Breast epithelium (tissue), 4 donors: Measurements from ENCODE around the gene GJE1. TPM values are rescaled to one million over a fixed set of nuclear protein-coding genes. Genes with fewer than 3 reads are reported as not detected.
"Not testable (repeated sequence)": the region's sequence is repeated elsewhere in the genome, so short reads cannot be mapped to it uniquely, and the experiment has no call there.

Experiments used
- DNase-seq, 2 donors: peaks; one replicate each; pipeline ENCODE4 v3.0.0-alpha.2; 2019; ENCODE audit warnings: low spot score in 2 of 2
- H3K27ac ChIP-seq, 2 donors: fragments of 200-600 bp; sonication (generic) in 1 of 2; one replicate each; pipeline ENCODE4 v1.5.1; 2016 to 2019; ENCODE audit warnings: mild to moderate bottlenecking in 1 of 2
- H3K27me3 ChIP-seq, 2 donors: fragments of 200-600 bp; sonication (generic) in 1 of 2; one replicate each; pipeline versions ENCODE4 v1.5.1 to v1.6.0; 2017 to 2019; ENCODE audit warnings: control low read depth in 1 of 2, mild to moderate bottlenecking in 1 of 2
- H3K36me3 ChIP-seq: fragments of 200-600 bp; one replicate; pipeline ENCODE4 v1.5.1; 2019
- H3K4me1 ChIP-seq, 2 donors: fragments of 200-600 bp; sonication (generic); one replicate each; pipeline ENCODE4 v1.5.1; 2016 to 2019; ENCODE audit warnings: control low read depth in 1 of 2
- H3K4me3 ChIP-seq, 3 donors: fragments of 200-600 bp; sonication (generic); 1 replicate in 2 of 3; 2 replicates in 1 of 3; pipeline ENCODE4 v1.5.1; 2016 to 2019; ENCODE audit warnings: mild to moderate bottlenecking in 3 of 3, moderate library complexity in 2 of 3
- H3K9me3 ChIP-seq, 2 donors: fragments of 200-600 bp; sonication (generic) in 1 of 2; one replicate each; pipeline ENCODE4 v1.5.1; 2016 to 2019; ENCODE audit warnings: control low read depth in 1 of 2
- CTCF ChIP-seq, 3 donors: fragments of 450-650 bp; IDR thresholded peaks; one replicate each; pipeline ENCODE4 v1.5.1; 2016 to 2017; ENCODE audit warnings: antibody characterized with exemption in 3 of 3, mild to moderate bottlenecking in 3 of 3, moderate library complexity in 3 of 3
- POLR2A ChIP-seq: fragments of 450-650 bp; IDR thresholded peaks from one replicate; pipeline ENCODE4 v1.6.1; 2016; ENCODE audit warnings: antibody characterized with exemption, mild to moderate bottlenecking, moderate library complexity
- POLR2AphosphoS5 ChIP-seq, 3 donors: sonication (generic); formaldehyde crosslinking; IDR thresholded peaks; one replicate each; pipeline ENCODE4 v1.6.1; 2017; ENCODE audit warnings: antibody characterized with exemption in 3 of 3
- intact Hi-C: fragments of 100-400 bp; cut with DNase I; formaldehyde crosslinking; loops from one replicate; pipeline ENCODE4 v1.15.1; 2023; ENCODE audit warnings: low total_unique reads
- total RNA-seq, 3 donors: library from RNA; depleted of rRNA; stranded (reverse); fragments of >200 nt; gene quantifications; one replicate each; pipeline ENCODE4 v1.1.0, GENCODE V29; 2016

Gene GJE1
- total RNA-seq, 3 donors from 2014 or later = not detected

- no peak overlapping the region for H3K4me3 ChIP-seq
- DNase-seq = no peak
- TF ChIP-seq CTCF (IDR thresholded peaks at IDR 0.05) (no peak), POLR2AphosphoS5 (IDR thresholded peaks at IDR 0.05) (no peak), POLR2A (no peak)
- no peaks in the 10 kb centered on the region for H3K4me1 ChIP-seq
- H3K27ac ChIP-seq = no peak overlapping the region
- intact Hi-C loops = no loop called here
- no peaks in the 10 kb centered on the region for H3K27me3 ChIP-seq
- H3K36me3 ChIP-seq = no peaks in the 10 kb centered on the region
- no peaks in the 10 kb centered on the region for H3K9me3 ChIP-seq
Observed at GRCh38 chr6:142138876-142139275, 6.2 kb downstream of the GJE1 start.

GRCh38 chr6:142141531-142141930, 8.8 kb downstream of the GJE1 start:
- H3K36me3 ChIP-seq, H3K4me1 ChIP-seq, H3K9me3 ChIP-seq, DNase-seq, intact Hi-C loops, H3K27ac ChIP-seq, H3K4me3 ChIP-seq, H3K27me3 ChIP-seq: not testable (repeated sequence)

GRCh38 chr6:142146828-142147662, 14.3 kb downstream of the GJE1 start, which contains the start of the genes NMBR and VTA1:
Gene NMBR, minus strand, starts transcription at chr6:142147122. Its CDS starts 58,464 bp downstream, at chr6:142088658.
Gene VTA1, plus strand, starts transcription at chr6:142147263. Its CDS starts 25 bp downstream, at chr6:142147288.
- intact Hi-C loops = no loop called here
- peak within 1 kb of the TSS; percentile 78 to 86 (median 83) for H3K4me3 ChIP-seq
- H3K27ac ChIP-seq = peak within 1 kb of the TSS; percentile 75 to 79
- peak; percentile 66 to 94 (median 81) for TF ChIP-seq CTCF (IDR thresholded peaks at IDR 0.05)
- no peak for TF ChIP-seq POLR2A
- TF ChIP-seq POLR2AphosphoS5 (IDR thresholded peaks at IDR 0.05) = peak; percentile 88 to 94 (median 92)
- no peaks in the 10 kb centered on the region for H3K27me3 ChIP-seq
- H3K4me1 ChIP-seq = peaks cover 0 to 11% of the 10 kb centered on the region in 2 donors
- no peaks in the 10 kb centered on the region for H3K36me3 ChIP-seq
- H3K9me3 ChIP-seq = no peaks in the 10 kb centered on the region
- peak; percentile 93 to 94 for DNase-seq

DNA sequence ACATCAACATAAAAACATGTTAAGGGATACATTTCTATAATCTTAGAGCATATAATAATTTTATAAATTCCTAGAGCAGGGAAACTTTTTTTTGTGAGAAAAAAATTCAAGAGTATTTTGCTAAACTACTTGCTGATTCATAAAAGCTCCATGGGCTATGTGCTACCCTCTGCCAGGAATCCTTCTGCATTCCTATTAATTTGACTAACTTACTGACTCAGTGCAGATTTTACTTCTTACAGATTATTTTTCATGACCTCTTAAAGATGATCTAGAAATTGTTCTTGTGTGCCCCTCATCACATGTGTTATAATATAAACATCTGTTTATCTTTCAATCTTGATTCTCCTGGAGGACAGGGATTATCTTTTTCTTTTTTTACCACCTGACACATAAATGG, 20.0 kb downstream of the GJE1 start:
- Histone ChIP-seq H3K4me1 (peaks cover 0 to 11% of the 10 kb centered on the region in 2 donors), H3K27me3 (no peaks in the 10 kb centered on the region), H3K27ac (no peak overlapping the region), H3K36me3 (no peaks in the 10 kb centered on the region), H3K9me3 (no peaks in the 10 kb centered on the region), H3K4me3 (no peak overlapping the region)
- TF ChIP-seq CTCF (IDR thresholded peaks at IDR 0.05) (no peak), POLR2A (no peak), POLR2AphosphoS5 (IDR thresholded peaks at IDR 0.05) (no peak)
- no peak for DNase-seq
- intact Hi-C loops = loop anchor here (5.0 kb wide), 1 partner anchor 1070 kb away; no protein-coding TSS in a partner anchor

DNA sequence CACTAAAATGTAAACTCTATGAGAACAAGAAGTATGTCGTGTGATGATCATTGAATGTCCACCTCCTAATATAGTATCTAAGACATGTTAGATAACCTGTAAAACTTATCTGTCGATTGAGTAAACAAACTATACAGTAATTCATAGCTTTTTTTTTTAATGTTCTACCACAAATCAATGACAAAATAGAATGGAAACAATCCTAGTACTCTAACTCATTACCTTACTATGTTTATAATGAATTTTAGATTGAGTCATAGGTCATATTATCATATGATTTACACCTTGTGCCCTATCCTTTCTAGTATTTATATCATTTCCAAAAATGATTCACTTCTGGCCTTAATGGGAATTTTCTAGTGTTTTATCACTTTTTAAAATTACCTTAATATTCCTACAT, 20.5 kb downstream of the GJE1 start:
- no peak overlapping the region for H3K4me3 ChIP-seq
- H3K4me1 ChIP-seq = peaks cover 0 to 7% of the 10 kb centered on the region in 2 donors
- no peaks in the 10 kb centered on the region for H3K27me3 ChIP-seq
- H3K9me3 ChIP-seq = no peaks in the 10 kb centered on the region
- no peaks in the 10 kb centered on the region for H3K36me3 ChIP-seq
- no peak for DNase-seq
- no peak for TF ChIP-seq POLR2AphosphoS5 (IDR thresholded peaks at IDR 0.05)
- no peak for TF ChIP-seq POLR2A
- no peak for TF ChIP-seq CTCF (IDR thresholded peaks at IDR 0.05)
- intact Hi-C loops = loop anchor here (5.0 kb wide), 1 partner anchor 1069 kb away; no protein-coding TSS in a partner anchor
- H3K27ac ChIP-seq = no peak overlapping the region
